Measurements from ENCODE around the gene TKTL1. TPM values are rescaled to one million over a fixed set of nuclear protein-coding genes. Genes with fewer than 3 reads are reported as not detected.

The TKTL1 gene
- total and polyA plus RNA-seq, 2 of the 4 experiments (the other 2 are of a cell fraction), result not detected

DNA sequence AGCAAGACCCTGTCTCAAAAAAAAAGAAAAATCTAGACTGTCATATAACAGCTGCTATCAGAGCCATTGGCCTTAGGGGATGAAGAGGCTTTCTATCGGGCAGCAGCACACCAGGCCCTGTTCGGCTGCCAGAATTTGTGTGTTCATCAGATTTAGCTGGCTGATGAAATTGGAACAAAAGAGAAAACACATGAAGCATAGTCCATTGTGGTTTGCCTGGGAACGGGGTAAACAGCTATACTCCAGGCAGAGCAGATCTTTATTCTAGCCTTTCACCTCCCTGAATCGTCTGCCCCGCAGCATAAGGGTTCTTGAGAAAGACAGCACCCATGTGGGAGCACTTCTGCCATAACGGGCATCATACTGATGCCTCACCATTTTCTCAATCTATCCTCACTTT, 11.6 kb downstream of the TKTL1 start:
- intact Hi-C loops (cut with micrococcal nuclease) (no loop called here), in situ Hi-C loops (cut with MboI; ENCODE audit: low sequenced_read_pairs) (no loop called here)
- CTCF ChIA-PET, result no interaction called here

More for the DNA sequence above, 11.6 kb downstream of the TKTL1 start:
- no peak overlapping the region for H3K18ac ChIP-seq (ENCODE audit: low read depth, low read length)
- no peak overlapping the region for H3K23ac ChIP-seq (ENCODE audit: low read depth, low read length)
- H3K36me3 ChIP-seq (ENCODE audit: control insufficient read depth, insufficient read depth, low read length), result no peaks in the 10 kb centered on the region
- H4K20me1 ChIP-seq (ENCODE audit: insufficient read depth, low read length), result no peaks in the 10 kb centered on the region
- no peaks in the 10 kb centered on the region for H3K4me1 ChIP-seq (ENCODE audit: control insufficient read depth, insufficient read depth, low read length)
- H3K4ac ChIP-seq (ENCODE audit: low read depth, low read length), result no peak overlapping the region
- H4K91ac ChIP-seq (ENCODE audit: insufficient read depth, low read depth, low read length), result no peak overlapping the region
- dilution Hi-C loops (cut with HindIII; ENCODE audit: low sequenced_read_pairs, unreplicated experiment), result no loop called here
- TF ChIP-seq, protein P1, sequence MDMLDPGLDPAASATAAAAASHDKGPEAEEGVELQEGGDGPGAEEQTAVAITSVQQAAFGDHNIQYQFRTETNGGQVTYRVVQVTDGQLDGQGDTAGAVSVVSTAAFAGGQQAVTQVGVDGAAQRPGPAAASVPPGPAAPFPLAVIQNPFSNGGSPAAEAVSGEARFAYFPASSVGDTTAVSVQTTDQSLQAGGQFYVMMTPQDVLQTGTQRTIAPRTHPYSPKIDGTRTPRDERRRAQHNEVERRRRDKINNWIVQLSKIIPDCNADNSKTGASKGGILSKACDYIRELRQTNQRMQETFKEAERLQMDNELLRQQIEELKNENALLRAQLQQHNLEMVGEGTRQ (IDR thresholded peaks at IDR 0.05; ENCODE audit: low read depth, low read length), result no peak
- TF ChIP-seq CHD1 (IDR thresholded peaks at IDR 0.05; ENCODE audit: low read depth, low read length), result no peak
- TF ChIP-seq, protein P2, sequence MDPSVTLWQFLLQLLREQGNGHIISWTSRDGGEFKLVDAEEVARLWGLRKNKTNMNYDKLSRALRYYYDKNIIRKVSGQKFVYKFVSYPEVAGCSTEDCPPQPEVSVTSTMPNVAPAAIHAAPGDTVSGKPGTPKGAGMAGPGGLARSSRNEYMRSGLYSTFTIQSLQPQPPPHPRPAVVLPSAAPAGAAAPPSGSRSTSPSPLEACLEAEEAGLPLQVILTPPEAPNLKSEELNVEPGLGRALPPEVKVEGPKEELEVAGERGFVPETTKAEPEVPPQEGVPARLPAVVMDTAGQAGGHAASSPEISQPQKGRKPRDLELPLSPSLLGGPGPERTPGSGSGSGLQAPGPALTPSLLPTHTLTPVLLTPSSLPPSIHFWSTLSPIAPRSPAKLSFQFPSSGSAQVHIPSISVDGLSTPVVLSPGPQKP (IDR thresholded peaks at IDR 0.05; ENCODE audit: borderline replicate concordance, low read depth, low read length), result no peak
- no peak for TF ChIP-seq FOS (IDR thresholded peaks at IDR 0.05; ENCODE audit: low read depth, low read length)
- TF ChIP-seq MAZ (IDR thresholded peaks at IDR 0.05; ENCODE audit: borderline replicate concordance, low read depth, low read length), result no peak
- TF ChIP-seq CTCF (conservative IDR thresholded peaks at IDR 0.05; ENCODE audit: low read depth, low read length), result no peak
- no peak for TF ChIP-seq RFX5 (IDR thresholded peaks at IDR 0.05; ENCODE audit: low read depth, low read length)
- no peak for TF ChIP-seq MAFK (IDR thresholded peaks at IDR 0.05; ENCODE audit: low read depth, low read length)
- no peak overlapping the region for H3K56ac ChIP-seq (ENCODE audit: extremely low read depth, insufficient read depth, low read length)
- no peak overlapping the region for H3K9ac ChIP-seq (ENCODE audit: low read depth, low read length)
- no peak overlapping the region for H4K8ac ChIP-seq (ENCODE audit: low read depth in 2 of 2, low read length in 2 of 2)
- no peaks in the 10 kb centered on the region for H3K9me3 ChIP-seq (ENCODE audit: control insufficient read depth, insufficient read depth, low read length)
- no peak overlapping the region for H2BK15ac ChIP-seq (ENCODE audit: low read depth, low read length)
- no peak overlapping the region for H3K4me2 ChIP-seq (ENCODE audit: low read depth, low read length)
- H3K4me3 ChIP-seq (ENCODE audit: insufficient read depth, low read depth, low read length), result no peak overlapping the region
- H3K14ac ChIP-seq (replicated peaks; ENCODE audit: low read depth, low read length), result no peak overlapping the region
- H2BK120ac ChIP-seq (ENCODE audit: low read depth, low read length), result no peak overlapping the region
- no peak overlapping the region for H2AK9ac ChIP-seq (replicated peaks; ENCODE audit: low read depth, low read length, poor library complexity)
- no peak overlapping the region for H2AFZ ChIP-seq (replicated peaks; ENCODE audit: low read length, poor library complexity)
- no peak overlapping the region for H3K27ac ChIP-seq (ENCODE audit: insufficient read depth, low read length)
- ATAC-seq (ENCODE audit: low read depth) (no peak), DNase-seq (no peak)
- no peak overlapping the region for H4K5ac ChIP-seq (ENCODE audit: low read depth, low read length)
- H3K9me1 ChIP-seq (ENCODE audit: insufficient read depth, low read length), result no peaks in the 10 kb centered on the region; the same call in 1 of the 2 replicates
- WGBS, 2 experiments (ENCODE audit: extremely low coverage in 2 of 2, insufficient read length in 1 of 2), result 94% methylated on average over 2 of the region's 6 CpGs; no CpG with 5 or more reads in 1 of the 2 experiments
- POLR2A ChIA-PET (ENCODE audit: unreplicated experiment), result no interaction called here
- BruUV-seq (replicated peaks), result no TSS peak
- peaks cover 2% of the 10 kb centered on the region; the same call in 1 of the 2 replicates for H3K27me3 ChIP-seq (ENCODE audit: control insufficient read depth, insufficient read depth, low read length)
- no peak overlapping the region for H2BK5ac ChIP-seq (ENCODE audit: low read depth, low read length, poor library complexity, severe bottlenecking)
- no peaks in the 10 kb centered on the region for H3K79me1 ChIP-seq (ENCODE audit: low read depth in 1 of 2, low read length in 2 of 2)
- H2AK5ac ChIP-seq (ENCODE audit: low read depth, low read length), result no peak overlapping the region
- no peak overlapping the region for H2BK20ac ChIP-seq (ENCODE audit: low read depth, low read length)
